Immature natural killer cell (primary cell): ENCODE measurements around the gene CHST11. TPM values are rescaled to one million over a fixed set of nuclear protein-coding genes. Genes with fewer than 3 reads are reported as not detected.

Experiments used
- DNase-seq, 3 donors: peaks; one replicate each; pipeline ENCODE4 v3.0.0; 2022; ENCODE audit warnings: mixed read lengths in 1 of 3
- H3K27ac Mint-ChIP-seq, 6 donors: one replicate each; pipeline ENCODE4 v1.8.0; 2020; ENCODE audit warnings: mixed read lengths in 6 of 6, mild to moderate bottlenecking in 5 of 6, inconsistent platforms in 4 of 6, moderate library complexity in 3 of 6
- H3K27me3 Mint-ChIP-seq, 3 donors: one replicate each; pipeline ENCODE4 v1.8.0; 2020 to 2021; ENCODE audit warnings: low read depth in 3 of 3, mild to moderate bottlenecking in 3 of 3, mixed read lengths in 3 of 3, moderate library complexity in 3 of 3, inconsistent platforms in 1 of 3
- H3K36me3 Mint-ChIP-seq, 3 donors: one replicate each; pipeline ENCODE4 v1.8.0; 2020; ENCODE audit warnings: mixed read lengths in 3 of 3, inconsistent platforms in 2 of 3, mild to moderate bottlenecking in 2 of 3
- H3K4me1 Mint-ChIP-seq, 2 donors: one replicate each; pipeline ENCODE4 v1.8.0; 2020; ENCODE audit warnings: inconsistent platforms in 2 of 2, mild to moderate bottlenecking in 2 of 2, mixed read lengths in 2 of 2, moderate library complexity in 1 of 2
- H3K4me3 Mint-ChIP-seq, 5 donors: one replicate each; pipeline ENCODE4 v1.8.0; 2020; ENCODE audit warnings: mild to moderate bottlenecking in 5 of 5, mixed read lengths in 5 of 5, inconsistent platforms in 3 of 5, moderate library complexity in 3 of 5
- H3K9me3 Mint-ChIP-seq, 6 donors: one replicate each; pipeline ENCODE4 v1.8.0; 2020; ENCODE audit warnings: mild to moderate bottlenecking in 6 of 6, mixed read lengths in 6 of 6, inconsistent platforms in 4 of 6, moderate library complexity in 3 of 6
- polyA plus RNA-seq, 3 donors: library from polyadenylated mRNA; unstranded; fragments of 300-500 nt; fragmentation: Illumina TruSeq; gene quantifications; one replicate each; pipeline ENCODE4 v1.2.3, GENCODE V29; 2021

The CHST11 gene
- 10 to 100 TPM; 42.5 to 90.1 (median 78.4) TPM for polyA plus RNA-seq

GRCh38 chr12:104456417-104456949 is at the start of gene CHST11:
CHST11 (plus strand) TSS chr12:104456948.
- Mint-ChIP-seq H3K27ac (peak within 1 kb of the TSS; percentile 91 to 99 (median 94)), H3K27me3 (peaks cover 2 to 17% (median 6%) of the 10 kb centered on the region in 3 donors), H3K36me3 (no peaks in the 10 kb centered on the region), H3K4me1 (peaks cover 37 to 44% of the 10 kb centered on the region in 2 donors), H3K9me3 (no peaks in the 10 kb centered on the region), H3K4me3 (peak within 1 kb of the TSS; percentile 94 to 99 (median 99))
- peak; percentile 77 to 81 (median 80) for DNase-seq

GRCh38 chr12:104407438-104407837 is 49.3 kb upstream of the CHST11 start:
- H3K9me3 Mint-ChIP-seq, result no peaks in the 10 kb centered on the region
- H3K27ac Mint-ChIP-seq, result no peak overlapping the region
- peaks cover 3 to 8% (median 7%) of the 10 kb centered on the region in 3 donors for H3K27me3 Mint-ChIP-seq
- H3K4me1 Mint-ChIP-seq, result peaks cover 6 to 11% of the 10 kb centered on the region in 2 donors
- H3K36me3 Mint-ChIP-seq, result peaks cover 0 to 4% (median 0%) of the 10 kb centered on the region in 3 donors
- DNase-seq, result no peak
- no peak overlapping the region for H3K4me3 Mint-ChIP-seq

- no peak for DNase-seq
- Mint-ChIP-seq H3K36me3 (peaks cover 0 to 4% (median 0%) of the 10 kb centered on the region in 3 donors), H3K27me3 (peaks cover 4 to 8% (median 7%) of the 10 kb centered on the region in 3 donors), H3K4me1 (peaks cover 1 to 7% of the 10 kb centered on the region in 2 donors), H3K27ac (no peak overlapping the region), H3K4me3 (no peak overlapping the region), H3K9me3 (no peaks in the 10 kb centered on the region)
These were observed 48.8 kb upstream of the CHST11 start for GRCh38 chr12:104407922-104408321.

GRCh38 chr12:104410326-104410725 is 46.4 kb upstream of the CHST11 start:
- H3K4me1 Mint-ChIP-seq, result no peaks in the 10 kb centered on the region
- H3K4me3 Mint-ChIP-seq, result no peak overlapping the region
- no peak for DNase-seq
- peaks cover 5 to 7% (median 6%) of the 10 kb centered on the region in 3 donors for H3K27me3 Mint-ChIP-seq
- no peak overlapping the region for H3K27ac Mint-ChIP-seq
- peaks cover 0 to 4% (median 0%) of the 10 kb centered on the region in 3 donors for H3K36me3 Mint-ChIP-seq
- no peaks in the 10 kb centered on the region for H3K9me3 Mint-ChIP-seq

- Mint-ChIP-seq H3K4me3 (no peak overlapping the region), H3K36me3 (peaks cover 0 to 4% (median 0%) of the 10 kb centered on the region in 3 donors), H3K27me3 (peaks cover 5 to 7% (median 6%) of the 10 kb centered on the region in 3 donors), H3K9me3 (no peaks in the 10 kb centered on the region), H3K27ac (no peak overlapping the region), H3K4me1 (no peaks in the 10 kb centered on the region)
- DNase-seq, result no peak
These were observed 46.0 kb upstream of the CHST11 start for GRCh38 chr12:104410786-104411185.

- no peak for DNase-seq
- Mint-ChIP-seq H3K9me3 (no peaks in the 10 kb centered on the region), H3K4me1 (no peaks in the 10 kb centered on the region), H3K4me3 (no peak overlapping the region), H3K36me3 (no peaks in the 10 kb centered on the region), H3K27me3 (peaks cover 0 to 6% (median 5%) of the 10 kb centered on the region in 3 donors), H3K27ac (peak overlapping the region in 1 of 6 donors; percentile 31)
These were observed 44.7 kb upstream of the CHST11 start for GRCh38 chr12:104411826-104412641.

- H3K36me3 Mint-ChIP-seq, result no peaks in the 10 kb centered on the region
- H3K27ac Mint-ChIP-seq, result peak overlapping the region in 1 of 6 donors; percentile 22
- H3K9me3 Mint-ChIP-seq, result no peaks in the 10 kb centered on the region
- peaks cover 0 to 6% (median 4%) of the 10 kb centered on the region in 3 donors for H3K27me3 Mint-ChIP-seq
- H3K4me3 Mint-ChIP-seq, result no peak overlapping the region
- DNase-seq, result no peak
- H3K4me1 Mint-ChIP-seq, result no peaks in the 10 kb centered on the region
These were observed 44.1 kb upstream of the CHST11 start for GRCh38 chr12:104412681-104413080.

GRCh38 chr12:104413330-104413729 is 43.4 kb upstream of the CHST11 start:
- peaks cover 0 to 6% (median 4%) of the 10 kb centered on the region in 3 donors for H3K27me3 Mint-ChIP-seq

GRCh38 chr12:104414581-104415341 is 42.0 kb upstream of the CHST11 start:
- Mint-ChIP-seq H3K9me3 (no peaks in the 10 kb centered on the region), H3K4me1 (no peaks in the 10 kb centered on the region), H3K27ac (no peak overlapping the region), H3K27me3 (peaks cover 0 to 6% (median 4%) of the 10 kb centered on the region in 3 donors), H3K4me3 (no peak overlapping the region), H3K36me3 (no peaks in the 10 kb centered on the region)
- DNase-seq, result no peak

More at GRCh38 chr12:104413330-104413729, 43.4 kb upstream of the CHST11 start:
- Mint-ChIP-seq H3K9me3 (no peaks in the 10 kb centered on the region), H3K27ac (no peak overlapping the region), H3K36me3 (no peaks in the 10 kb centered on the region), H3K4me3 (no peak overlapping the region), H3K4me1 (no peaks in the 10 kb centered on the region)
- DNase-seq, result no peak

- Mint-ChIP-seq H3K27ac (no peak overlapping the region), H3K36me3 (no peaks in the 10 kb centered on the region), H3K4me1 (no peaks in the 10 kb centered on the region), H3K27me3 (peaks cover 0 to 6% (median 4%) of the 10 kb centered on the region in 3 donors), H3K4me3 (no peak overlapping the region), H3K9me3 (no peaks in the 10 kb centered on the region)
- DNase-seq, result no peak
These were observed 41.3 kb upstream of the CHST11 start for GRCh38 chr12:104415342-104415980.

- Mint-ChIP-seq H3K4me3 (no peak overlapping the region), H3K36me3 (no peaks in the 10 kb centered on the region), H3K27ac (no peak overlapping the region), H3K9me3 (no peaks in the 10 kb centered on the region), H3K27me3 (peaks cover 0 to 6% (median 4%) of the 10 kb centered on the region in 3 donors), H3K4me1 (peaks cover 3 to 4% of the 10 kb centered on the region in 2 donors)
- DNase-seq, result no peak
These were observed 40.6 kb upstream of the CHST11 start for GRCh38 chr12:104416136-104416535.

GRCh38 chr12:104416585-104416984 is 40.2 kb upstream of the CHST11 start:
- peaks cover 0 to 6% (median 4%) of the 10 kb centered on the region in 3 donors for H3K27me3 Mint-ChIP-seq
- no peaks in the 10 kb centered on the region for H3K9me3 Mint-ChIP-seq
- H3K36me3 Mint-ChIP-seq, result no peaks in the 10 kb centered on the region
- no peak for DNase-seq
- peaks cover 5 to 8% of the 10 kb centered on the region in 2 donors for H3K4me1 Mint-ChIP-seq
- H3K27ac Mint-ChIP-seq, result no peak overlapping the region
- H3K4me3 Mint-ChIP-seq, result no peak overlapping the region

GRCh38 chr12:104419717-104420116 is 37.0 kb upstream of the CHST11 start:
- H3K9me3 Mint-ChIP-seq, result no peaks in the 10 kb centered on the region

More at GRCh38 chr12:104419717-104420116, 37.0 kb upstream of the CHST11 start:
- Mint-ChIP-seq H3K4me1 (peaks cover 5 to 8% of the 10 kb centered on the region in 2 donors), H3K27me3 (no peaks in the 10 kb centered on the region), H3K36me3 (peaks cover 0 to 6% (median 0%) of the 10 kb centered on the region in 3 donors), H3K4me3 (no peak overlapping the region), H3K27ac (no peak overlapping the region)
- no peak for DNase-seq
